IMR-90 (cell line): ENCODE data around the gene ACSL6. TPM values are rescaled to one million over a fixed set of nuclear protein-coding genes. Genes with fewer than 3 reads are reported as not detected.

Experiments
- ATAC-seq: fragments of 200-7000 bp; cut with Tn5 transposase; 2 replicates; pipeline ENCODE4 v1.9.1; 2020; ENCODE audit warnings: low read depth, mild to moderate bottlenecking, moderate library complexity
- BruUV-seq: library from RNA; stranded (reverse); fragments of 400-500 nt; replicated peaks from 2 replicates; lab custom pipeline; 2021; lab: Mats Ljungman, UMichigan
- CTCF ChIA-PET: fragments of 300-600 bp; formaldehyde crosslinking; extraction: SDS; loops from one replicate; lab custom pipeline; 2021; ENCODE audit warnings: antibody characterized with exemption; lab: Yijun Ruan, JAX
- POLR2A ChIA-PET: fragments of 300-600 bp; sonication (Branson Sonifier 250); formaldehyde crosslinking; loops from one replicate; lab custom pipeline; 2022; ENCODE audit warnings: antibody characterized with exemption; ENCODE audit not compliant: unreplicated experiment; lab: Charles Lee
- DNase-seq: peaks from one replicate; pipeline ENCODE4 v3.0.0; 2013
- H2AFZ ChIP-seq: replicated peaks from 2 replicates; pipeline ENCODE3; 2013; ENCODE audit warnings: low read length, mild to moderate bottlenecking; ENCODE audit not compliant: poor library complexity
- H2AK5ac ChIP-seq: 2 replicates; pipeline ENCODE4 v1.6.1; 2013; ENCODE audit warnings: low read depth, low read length, inconsistent platforms
- H2AK9ac ChIP-seq: replicated peaks from 2 replicates; pipeline ENCODE3; 2013; ENCODE audit warnings: mild to moderate bottlenecking, low read depth, low read length, moderate library complexity; ENCODE audit not compliant: poor library complexity
- H2BK120ac ChIP-seq: 2 replicates; pipeline ENCODE4 v1.6.1; 2013; ENCODE audit warnings: low read depth, low read length, inconsistent platforms
- H2BK15ac ChIP-seq: 3 replicates; pipeline ENCODE4 v1.6.1; 2013; ENCODE audit warnings: low read depth, low read length, inconsistent platforms
- H2BK20ac ChIP-seq: 2 replicates; pipeline ENCODE4 v1.6.1; 2013; ENCODE audit warnings: low read depth, mild to moderate bottlenecking, inconsistent platforms, low read length, moderate library complexity
- H2BK5ac ChIP-seq: 2 replicates; pipeline ENCODE4 v1.6.1; 2013; ENCODE audit warnings: mild to moderate bottlenecking, low read depth, low read length, inconsistent platforms; ENCODE audit not compliant: poor library complexity, severe bottlenecking
- H3K14ac ChIP-seq: replicated peaks from 2 replicates; pipeline ENCODE4 v1.6.1; 2013; ENCODE audit warnings: low read depth, low read length, inconsistent platforms
- H3K18ac ChIP-seq: 2 replicates; pipeline ENCODE4 v1.6.1; 2013; ENCODE audit warnings: low read depth, low read length, control low read depth
- H3K23ac ChIP-seq: 2 replicates; pipeline ENCODE4 v1.6.1; 2013; ENCODE audit warnings: low read depth, low read length, inconsistent platforms
- H3K27ac ChIP-seq: 2 replicates; pipeline ENCODE4 v1.5.1; 2013; ENCODE audit warnings: mild to moderate bottlenecking, control low read depth, low read length; ENCODE audit not compliant: insufficient read depth
- H3K27me3 ChIP-seq: 2 replicates; pipeline ENCODE4 v1.6.1; 2013; ENCODE audit warnings: low read length; ENCODE audit not compliant: control insufficient read depth, insufficient read depth
- H3K36me3 ChIP-seq: 2 replicates; pipeline ENCODE4 v1.6.1; 2013; ENCODE audit warnings: low read length, mixed read lengths; ENCODE audit not compliant: control insufficient read depth, insufficient read depth
- H3K4ac ChIP-seq: 2 replicates; pipeline ENCODE4 v1.6.1; 2013; ENCODE audit warnings: low read depth, low read length, inconsistent platforms
- H3K4me1 ChIP-seq: 2 replicates; pipeline ENCODE4 v1.6.1; 2013; ENCODE audit warnings: low read length, mixed read lengths; ENCODE audit not compliant: control insufficient read depth, insufficient read depth
- H3K4me2 ChIP-seq: 2 replicates; pipeline ENCODE4 v1.6.1; 2013; ENCODE audit warnings: low read depth, mild to moderate bottlenecking, control low read depth, low read length, moderate library complexity
- H3K4me3 ChIP-seq: 2 replicates; pipeline ENCODE4 v1.5.1; 2013; ENCODE audit warnings: low read depth, mild to moderate bottlenecking, control low read depth, low read length, moderate library complexity; ENCODE audit not compliant: insufficient read depth
- H3K56ac ChIP-seq: 2 replicates; pipeline ENCODE4 v1.6.1; 2013; ENCODE audit warnings: low read length, inconsistent platforms; ENCODE audit not compliant: insufficient read depth; ENCODE audit errors: extremely low read depth
- H3K79me1 ChIP-seq, 2 experiments: 2 replicates each; pipeline ENCODE4 v1.6.1; 2013; ENCODE audit warnings: low read length in 2 of 2, inconsistent platforms in 1 of 2, low read depth in 1 of 2
- H3K9ac ChIP-seq: 2 replicates; pipeline ENCODE4 v1.6.1; 2013; ENCODE audit warnings: low read depth, low read length, control low read depth
- H3K9me1 ChIP-seq: 2 replicates; pipeline ENCODE4 v1.6.1; 2013; ENCODE audit warnings: low read length, inconsistent platforms; ENCODE audit not compliant: insufficient read depth
- H3K9me3 ChIP-seq: 2 replicates; pipeline ENCODE4 v1.6.1; 2013; ENCODE audit warnings: low read length; ENCODE audit not compliant: control insufficient read depth, insufficient read depth
- H4K20me1 ChIP-seq: 2 replicates; pipeline ENCODE4 v1.6.1; 2013; ENCODE audit warnings: low read length, inconsistent platforms; ENCODE audit not compliant: insufficient read depth
- H4K5ac ChIP-seq: 2 replicates; pipeline ENCODE4 v1.6.1; 2013; ENCODE audit warnings: mild to moderate bottlenecking, low read depth, low read length, control low read depth
- H4K8ac ChIP-seq, 2 experiments: 2 replicates each; pipeline ENCODE4 v1.6.1; 2013; ENCODE audit warnings: low read depth in 2 of 2, low read length in 2 of 2, control low read depth in 1 of 2, inconsistent platforms in 1 of 2
- H4K91ac ChIP-seq: 2 replicates; pipeline ENCODE4 v1.6.1; 2013; ENCODE audit warnings: low read depth, low read length, inconsistent platforms; ENCODE audit not compliant: insufficient read depth
- BHLHE40 ChIP-seq: fragments of 150-350 bp; IDR thresholded peaks from 2 replicates; pipeline ENCODE4 v1.6.1; 2016; ENCODE audit warnings: mild to moderate bottlenecking, low read depth, low read length
- CEBPB ChIP-seq: IDR thresholded peaks from 2 replicates; pipeline ENCODE4 v1.6.1; 2012; ENCODE audit warnings: low read depth, low read length, improper control_type of control experiment
- FOS ChIP-seq: fragments of 150-350 bp; IDR thresholded peaks from 2 replicates; pipeline ENCODE4 v1.6.1; 2016; ENCODE audit warnings: low read depth, low read length
- MAFK ChIP-seq: IDR thresholded peaks from 2 replicates; pipeline ENCODE4 v1.6.1; 2012; ENCODE audit warnings: low read depth, low read length, improper control_type of control experiment
- MAZ ChIP-seq: IDR thresholded peaks from 2 replicates; pipeline ENCODE4 v1.6.1; 2012; ENCODE audit warnings: low read depth, mild to moderate bottlenecking, low read length, improper control_type of control experiment, moderate library complexity, borderline replicate concordance
- MXI1 ChIP-seq: IDR thresholded peaks from 2 replicates; pipeline ENCODE4 v1.6.1; 2012; ENCODE audit warnings: low read depth, mild to moderate bottlenecking, low read length, moderate library complexity, borderline replicate concordance
- NFE2L2 ChIP-seq: fragments of 150-350 bp; IDR thresholded peaks from 2 replicates; pipeline ENCODE4 v1.6.1; 2016; ENCODE audit warnings: low read depth, mild to moderate bottlenecking, low read length
- POLR2A ChIP-seq: IDR thresholded peaks from 2 replicates; pipeline ENCODE4 v1.6.1; 2012; ENCODE audit warnings: mild to moderate bottlenecking, low read depth, low read length
- RAD21 ChIP-seq: IDR thresholded peaks from 2 replicates; pipeline ENCODE4 v1.6.1; 2012; ENCODE audit warnings: low read length, improper control_type of control experiment
- RCOR1 ChIP-seq: IDR thresholded peaks from 2 replicates; pipeline ENCODE4 v1.6.1; 2012; ENCODE audit warnings: mild to moderate bottlenecking, low read length, improper control_type of control experiment; ENCODE audit not compliant: insufficient replicate concordance
- RFX5 ChIP-seq: IDR thresholded peaks from 2 replicates; pipeline ENCODE4 v1.8.0; 2012; ENCODE audit warnings: low read depth, mild to moderate bottlenecking, low read length, moderate library complexity
- WGBS, 2 experiments: methylation state at CpG; one replicate each; pipeline versions ENCODE4 v1.1.5 to v1.1.7; 2013; ENCODE audit warnings: missing lambda C conversion rate in 2 of 2; ENCODE audit not compliant: insufficient read length in 1 of 2; ENCODE audit errors: extremely low coverage in 2 of 2; 5-methylcytosine and 5-hydroxymethylcytosine counted together
- dilution Hi-C: fragments of 300-500 bp; cut with HindIII; formaldehyde crosslinking; loops from one replicate; pipeline ENCODE4 v1.14.3; 2018; ENCODE audit warnings: low sequenced_read_pairs; ENCODE audit not compliant: unreplicated experiment
- in situ Hi-C: fragments of 300-500 bp; cut with MboI; formaldehyde crosslinking; loops from 3 replicates; pipeline ENCODE4 v1.14.3; 2019; ENCODE audit warnings: low sequenced_read_pairs, inconsistent platforms, mixed read lengths
- intact Hi-C: fragments of 100-400 bp; cut with micrococcal nuclease; formaldehyde crosslinking; loops from 2 replicates; pipeline ENCODE4 v1.10.0; 2022
- polyA plus RNA-seq, 3 experiments: library from polyadenylated mRNA; depleted of rRNA; stranded (reverse); fragments of >200 nt; gene quantifications; 2 replicates each; pipeline ENCODE4 v1.2.3, GENCODE V29; 2012; ENCODE audit warnings: low replicate concordance in 1 of 3
- total RNA-seq: library from RNA; depleted of rRNA; stranded (reverse); fragments of >200 nt; gene quantifications from 2 replicates; pipeline ENCODE4 v1.2.3, GENCODE V29; 2012
- TF ChIP-seq, protein P1 (sequence below): fragments of 150-350 bp; IDR thresholded peaks from 2 replicates; pipeline ENCODE4 v1.6.1; 2017; ENCODE audit warnings: mild to moderate bottlenecking, antibody characterized with exemption, low read length, low read depth
- TF ChIP-seq, protein P2 (sequence below): conservative IDR thresholded peaks from 2 replicates; pipeline ENCODE4 v1.5.1; 2012; ENCODE audit warnings: mild to moderate bottlenecking, low read depth, low read length, improper control_type of control experiment
- TF ChIP-seq, protein P3 (sequence below): fragments of 150-350 bp; IDR thresholded peaks from 2 replicates; pipeline ENCODE4 v1.6.1; 2016; ENCODE audit warnings: low read depth, mild to moderate bottlenecking, low read length, moderate library complexity, borderline replicate concordance

The ACSL6 gene
- total and polyA plus RNA-seq, 2 of the 4 experiments (the other 2 are of a cell fraction), result not detected

DNA sequence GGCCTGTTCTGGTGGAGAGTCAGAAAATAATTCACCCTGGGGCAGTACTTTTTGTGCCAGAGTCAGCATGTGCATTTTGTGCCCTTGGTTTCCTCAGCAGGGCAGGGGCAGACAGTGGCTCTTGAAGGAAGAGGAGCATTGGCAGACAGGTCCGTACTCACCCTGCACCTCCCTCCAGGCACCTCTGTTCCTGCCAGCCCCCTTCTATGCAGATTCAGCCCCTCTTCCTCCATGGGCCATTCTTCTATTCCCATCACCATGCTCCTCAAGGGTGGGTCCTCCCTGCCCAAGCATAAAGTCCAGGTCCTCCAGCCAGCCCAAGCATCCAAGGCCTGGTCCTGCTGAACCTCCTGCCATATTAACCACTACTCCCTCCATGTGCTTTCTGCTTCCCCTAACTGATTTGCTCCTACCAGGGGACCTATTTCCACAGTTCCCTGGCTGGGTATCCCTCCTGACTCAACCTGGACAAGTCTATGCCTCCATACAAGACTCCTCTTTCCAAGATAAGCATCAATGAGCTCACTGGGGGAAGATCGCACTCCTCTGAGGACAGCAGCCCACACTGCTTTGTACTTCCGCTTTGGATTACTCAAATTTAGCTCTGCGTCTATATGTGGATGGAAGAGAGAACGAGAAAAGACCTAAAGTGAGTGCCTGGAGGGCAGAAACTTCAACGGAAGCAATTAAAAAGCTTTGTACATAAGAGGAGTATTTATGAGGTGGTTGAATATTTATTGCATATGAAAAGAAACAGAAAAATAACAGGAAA, 9.3 kb upstream of the ACSL6 start:
- intact Hi-C loops, result no loop called here
- no peak overlapping the region for H2BK20ac ChIP-seq
- in situ Hi-C loops, result no loop called here
- ChIA-PET CTCF (no interaction called here), POLR2A (no interaction called here)
- H3K36me3 ChIP-seq, result no peaks in the 10 kb centered on the region
- H3K4me1 ChIP-seq, result no peaks in the 10 kb centered on the region
- no peak for TF ChIP-seq BHLHE40
- no peak for TF ChIP-seq MXI1
- TF ChIP-seq POLR2A, result no peak
- TF ChIP-seq RCOR1, result no peak
- no peak for TF ChIP-seq MAFK
- TF ChIP-seq, protein P1, sequence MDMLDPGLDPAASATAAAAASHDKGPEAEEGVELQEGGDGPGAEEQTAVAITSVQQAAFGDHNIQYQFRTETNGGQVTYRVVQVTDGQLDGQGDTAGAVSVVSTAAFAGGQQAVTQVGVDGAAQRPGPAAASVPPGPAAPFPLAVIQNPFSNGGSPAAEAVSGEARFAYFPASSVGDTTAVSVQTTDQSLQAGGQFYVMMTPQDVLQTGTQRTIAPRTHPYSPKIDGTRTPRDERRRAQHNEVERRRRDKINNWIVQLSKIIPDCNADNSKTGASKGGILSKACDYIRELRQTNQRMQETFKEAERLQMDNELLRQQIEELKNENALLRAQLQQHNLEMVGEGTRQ, result no peak
- TF ChIP-seq NFE2L2, result no peak
- TF ChIP-seq CEBPB, result no peak
- no peak for TF ChIP-seq MAZ
- no peak for TF ChIP-seq RFX5
- TF ChIP-seq, protein P2, sequence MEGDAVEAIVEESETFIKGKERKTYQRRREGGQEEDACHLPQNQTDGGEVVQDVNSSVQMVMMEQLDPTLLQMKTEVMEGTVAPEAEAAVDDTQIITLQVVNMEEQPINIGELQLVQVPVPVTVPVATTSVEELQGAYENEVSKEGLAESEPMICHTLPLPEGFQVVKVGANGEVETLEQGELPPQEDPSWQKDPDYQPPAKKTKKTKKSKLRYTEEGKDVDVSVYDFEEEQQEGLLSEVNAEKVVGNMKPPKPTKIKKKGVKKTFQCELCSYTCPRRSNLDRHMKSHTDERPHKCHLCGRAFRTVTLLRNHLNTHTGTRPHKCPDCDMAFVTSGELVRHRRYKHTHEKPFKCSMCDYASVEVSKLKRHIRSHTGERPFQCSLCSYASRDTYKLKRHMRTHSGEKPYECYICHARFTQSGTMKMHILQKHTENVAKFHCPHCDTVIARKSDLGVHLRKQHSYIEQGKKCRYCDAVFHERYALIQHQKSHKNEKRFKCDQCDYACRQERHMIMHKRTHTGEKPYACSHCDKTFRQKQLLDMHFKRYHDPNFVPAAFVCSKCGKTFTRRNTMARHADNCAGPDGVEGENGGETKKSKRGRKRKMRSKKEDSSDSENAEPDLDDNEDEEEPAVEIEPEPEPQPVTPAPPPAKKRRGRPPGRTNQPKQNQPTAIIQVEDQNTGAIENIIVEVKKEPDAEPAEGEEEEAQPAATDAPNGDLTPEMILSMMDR, result no peak
- TF ChIP-seq, protein P3, sequence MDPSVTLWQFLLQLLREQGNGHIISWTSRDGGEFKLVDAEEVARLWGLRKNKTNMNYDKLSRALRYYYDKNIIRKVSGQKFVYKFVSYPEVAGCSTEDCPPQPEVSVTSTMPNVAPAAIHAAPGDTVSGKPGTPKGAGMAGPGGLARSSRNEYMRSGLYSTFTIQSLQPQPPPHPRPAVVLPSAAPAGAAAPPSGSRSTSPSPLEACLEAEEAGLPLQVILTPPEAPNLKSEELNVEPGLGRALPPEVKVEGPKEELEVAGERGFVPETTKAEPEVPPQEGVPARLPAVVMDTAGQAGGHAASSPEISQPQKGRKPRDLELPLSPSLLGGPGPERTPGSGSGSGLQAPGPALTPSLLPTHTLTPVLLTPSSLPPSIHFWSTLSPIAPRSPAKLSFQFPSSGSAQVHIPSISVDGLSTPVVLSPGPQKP, result no peak
- no peak for TF ChIP-seq RAD21
- no peak for TF ChIP-seq FOS
- no peak overlapping the region for H4K5ac ChIP-seq
- no peak overlapping the region for H3K18ac ChIP-seq
- no peak overlapping the region for H3K23ac ChIP-seq
- no peaks in the 10 kb centered on the region for H4K20me1 ChIP-seq
- H2AK9ac ChIP-seq, result no peak overlapping the region
- H3K4me2 ChIP-seq, result no peak overlapping the region
- BruUV-seq, result no TSS peak
- no peaks in the 10 kb centered on the region for H3K79me1 ChIP-seq
- H2BK5ac ChIP-seq, result no peak overlapping the region
- H2BK15ac ChIP-seq, result no peak overlapping the region
- H2AFZ ChIP-seq, result no peak overlapping the region
- H3K9ac ChIP-seq, result no peak overlapping the region
- H3K27ac ChIP-seq, result no peak overlapping the region
- peaks cover 30% of the 10 kb centered on the region for H3K27me3 ChIP-seq
- H3K9me3 ChIP-seq, result no peaks in the 10 kb centered on the region
- H4K8ac ChIP-seq, result no peak overlapping the region
- dilution Hi-C loops, result no loop called here
- no peaks in the 10 kb centered on the region for H3K9me1 ChIP-seq
- H2BK120ac ChIP-seq, result no peak overlapping the region
- 83% methylated on average over 1 of the region's 6 CpGs; no CpG with 5 or more reads in 1 of the 2 experiments for WGBS, 2 experiments
- H3K14ac ChIP-seq, result no peak overlapping the region
- H3K56ac ChIP-seq, result no peak overlapping the region
- no peak overlapping the region for H4K91ac ChIP-seq
- no peak for ATAC-seq
- H3K4me3 ChIP-seq, result no peak overlapping the region
- no peak overlapping the region for H2AK5ac ChIP-seq
- no peak overlapping the region for H3K4ac ChIP-seq
- DNase-seq, result no peak
